ENCODE data around the gene SLIT2.

Gene SLIT2

GRCh38 chr4:20301161-20301560 lies 49.5 kb downstream of the SLIT2 start:
- no peak for TF ChIP-seq GATA3 (IDR thresholded peaks at IDR 0.05; ENCODE audit: low read depth, low read length)
- no peak for TF ChIP-seq GATA2 (IDR thresholded peaks at IDR 0.05; ENCODE audit: low read depth, low read length)

Measured in SH-SY5Y (cell line).